Eye (tissue), 1 donor: Measurements from ENCODE around the gene ALCAM.
"Not testable (repeated sequence)": the region's sequence is repeated elsewhere in the genome, so short reads cannot be mapped to it uniquely, and the experiment has no call there.

Experiments
- DNase-seq: peaks from one replicate; pipeline ENCODE4 v3.0.0-alpha.2; 2015

ALCAM gene

DNA sequence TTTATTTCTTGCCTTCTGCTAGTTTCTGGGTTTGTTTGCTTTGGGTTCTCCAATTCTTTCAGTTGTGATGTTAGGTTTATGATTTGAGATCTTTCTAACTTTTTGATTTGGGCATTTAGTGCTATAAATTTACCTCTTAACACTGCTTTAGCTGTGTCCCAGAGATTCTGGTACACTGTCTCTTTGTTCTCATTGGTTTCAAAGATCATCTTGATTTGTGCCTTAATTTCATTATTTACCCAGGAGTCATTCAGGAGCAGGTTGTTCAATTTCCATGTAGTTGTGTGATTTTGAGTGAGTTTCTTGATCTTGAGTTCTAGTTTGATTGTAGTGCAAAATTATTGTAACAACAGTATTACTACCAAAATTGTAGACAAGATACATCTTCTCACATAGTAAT lies 25.9 kb downstream of the ALCAM start:
- not testable (repeated sequence) for DNase-seq

- no peak for DNase-seq
These were observed 27.5 kb downstream of the ALCAM start for GRCh38 chr3:105394177-105394576.

DNA sequence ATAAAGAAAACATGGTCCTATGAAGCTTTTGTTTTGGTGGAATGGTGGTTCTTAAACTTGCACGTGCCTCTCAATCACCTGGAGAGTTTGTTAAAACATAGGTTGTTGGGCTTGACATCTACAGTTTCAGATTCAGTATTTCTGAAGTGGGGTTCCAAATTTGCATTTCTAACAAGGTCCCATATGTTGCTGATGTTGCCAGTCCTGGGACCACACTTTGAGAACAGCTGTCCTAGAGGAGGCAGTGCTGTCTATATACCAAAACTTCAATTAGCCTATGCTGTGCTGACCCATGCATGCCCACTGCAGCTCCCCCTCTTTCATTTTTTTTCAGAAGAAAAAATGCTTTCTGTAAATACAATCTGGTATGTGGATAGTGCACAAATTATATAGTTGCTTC lies 31.3 kb downstream of the ALCAM start:
- no peak for DNase-seq

- DNase-seq = no peak
These were observed 31.7 kb downstream of the ALCAM start for GRCh38 chr3:105398437-105398836.

DNA sequence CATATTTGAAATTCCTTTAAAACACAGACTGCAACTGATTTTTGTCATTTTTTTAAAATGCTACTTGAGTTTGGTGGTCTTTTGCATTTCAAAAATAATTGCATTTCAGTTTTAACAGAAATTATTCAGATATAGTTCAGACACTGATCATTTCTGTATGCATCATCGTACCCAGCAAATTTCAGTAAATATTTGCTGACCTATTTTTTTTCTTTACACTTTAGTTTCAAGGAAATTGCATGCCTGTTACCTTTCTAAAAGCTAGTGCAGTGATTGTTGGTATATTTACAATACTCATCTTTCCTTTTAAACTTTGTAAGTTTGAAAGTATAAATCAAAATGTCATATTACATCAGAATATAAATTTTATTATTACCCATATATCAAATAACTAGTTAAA lies 32.4 kb downstream of the ALCAM start:
- DNase-seq = no peak

GRCh38 chr3:105399611-105400010 lies 32.9 kb downstream of the ALCAM start:
- DNase-seq = no peak

GRCh38 chr3:105401254-105401653 lies 34.5 kb downstream of the ALCAM start:
- no peak for DNase-seq

DNA sequence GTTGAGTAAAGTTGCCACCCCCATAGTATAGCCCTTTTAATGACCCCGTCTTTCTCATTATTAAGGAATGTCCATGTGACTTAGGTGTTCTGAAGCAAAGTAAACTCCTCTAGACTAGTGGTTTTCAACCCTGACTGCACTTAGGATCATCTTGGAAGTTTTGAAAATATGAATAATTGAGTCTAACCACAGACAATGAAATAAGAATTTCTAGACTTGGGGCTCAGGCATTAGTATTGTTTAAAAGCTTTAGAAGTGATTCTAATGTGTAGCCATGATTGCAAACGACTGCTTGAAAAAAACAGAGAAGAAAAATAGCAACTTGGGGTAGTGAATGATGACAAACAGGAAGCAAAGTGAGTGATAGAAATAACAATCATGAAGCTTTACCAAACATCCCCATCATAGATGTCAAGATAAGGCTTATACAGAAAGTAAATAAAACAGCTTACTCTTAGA lies 35.0 kb downstream of the ALCAM start:
- no peak for DNase-seq

DNA sequence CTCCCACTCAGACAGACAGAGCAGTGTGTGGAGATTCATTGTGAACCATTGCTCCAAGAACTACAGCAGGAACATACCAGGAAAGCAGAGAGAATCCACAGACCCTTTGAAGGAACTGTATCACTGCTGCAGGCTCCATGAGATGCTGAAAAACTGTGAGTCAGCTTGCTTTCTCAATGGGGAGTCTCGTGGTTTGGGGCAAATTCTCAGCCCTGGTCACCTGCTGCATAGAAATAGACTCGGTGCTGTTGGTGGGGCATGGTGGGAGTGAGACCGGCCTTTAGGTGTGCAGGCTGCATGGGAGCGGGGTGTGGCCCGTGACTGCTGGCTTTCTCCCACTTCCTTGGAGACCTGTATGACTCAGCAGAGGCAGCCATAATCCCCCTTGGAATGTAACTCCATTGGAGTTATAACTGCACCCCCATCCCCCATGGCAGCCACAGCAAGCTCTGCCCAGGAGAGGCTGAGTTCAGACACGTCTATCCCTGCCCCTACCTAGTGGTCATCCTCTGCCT lies 35.6 kb downstream of the ALCAM start:
- no peak for DNase-seq

DNA sequence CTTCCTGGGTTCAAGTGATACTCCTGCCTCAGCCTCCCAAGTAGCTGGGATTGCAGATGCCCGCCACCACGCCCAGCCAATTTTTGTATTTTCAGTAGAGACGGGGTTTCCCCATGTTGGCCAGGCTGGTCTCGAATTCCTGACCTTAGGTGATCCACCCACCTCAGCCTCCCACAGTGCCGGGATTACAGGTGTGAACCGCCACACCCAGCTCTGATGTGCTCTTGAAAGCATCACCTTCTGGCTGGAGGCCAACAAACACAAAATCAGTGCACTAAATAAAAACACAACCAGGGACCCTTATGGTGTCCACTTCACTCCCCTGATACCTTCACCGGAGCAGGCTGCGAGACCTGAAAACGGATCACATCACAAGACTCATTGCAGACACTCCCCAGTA lies 36.3 kb downstream of the ALCAM start:
- DNase-seq = not testable (repeated sequence)

- no peak for DNase-seq
These were observed 39.6 kb downstream of the ALCAM start for GRCh38 chr3:105406268-105406667.

- DNase-seq = no peak
These were observed 42.7 kb downstream of the ALCAM start for GRCh38 chr3:105409364-105409763.

DNA sequence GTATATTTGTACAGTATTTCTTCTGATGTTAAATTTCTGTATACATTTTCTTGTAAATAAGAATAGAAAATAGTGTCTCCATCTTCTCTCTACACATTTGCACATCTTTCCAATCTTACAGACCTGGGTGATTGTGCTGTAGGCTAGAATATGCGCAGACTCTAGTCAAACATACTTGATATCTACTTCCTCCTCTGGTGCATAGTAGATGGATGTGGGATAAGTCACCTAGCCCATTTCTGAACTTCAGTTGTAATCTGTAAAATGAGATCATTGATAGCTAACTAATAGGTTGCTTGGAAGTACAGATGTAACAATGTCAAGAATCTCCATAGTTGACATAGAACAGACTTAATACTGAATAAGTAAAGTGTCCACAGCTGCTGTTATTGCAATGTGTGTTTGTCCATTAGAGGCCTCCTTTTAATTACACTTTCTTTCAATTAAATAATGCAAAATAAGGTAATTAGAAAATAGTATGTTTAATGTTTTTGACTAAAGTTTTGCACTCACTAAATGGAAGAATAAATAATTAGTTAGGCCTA lies 46.7 kb downstream of the ALCAM start:
- DNase-seq = no peak

GRCh38 chr3:105414841-105415240 lies 48.1 kb downstream of the ALCAM start:
- DNase-seq = no peak

GRCh38 chr3:105415951-105416350 lies 49.2 kb downstream of the ALCAM start:
- DNase-seq = no peak

DNA sequence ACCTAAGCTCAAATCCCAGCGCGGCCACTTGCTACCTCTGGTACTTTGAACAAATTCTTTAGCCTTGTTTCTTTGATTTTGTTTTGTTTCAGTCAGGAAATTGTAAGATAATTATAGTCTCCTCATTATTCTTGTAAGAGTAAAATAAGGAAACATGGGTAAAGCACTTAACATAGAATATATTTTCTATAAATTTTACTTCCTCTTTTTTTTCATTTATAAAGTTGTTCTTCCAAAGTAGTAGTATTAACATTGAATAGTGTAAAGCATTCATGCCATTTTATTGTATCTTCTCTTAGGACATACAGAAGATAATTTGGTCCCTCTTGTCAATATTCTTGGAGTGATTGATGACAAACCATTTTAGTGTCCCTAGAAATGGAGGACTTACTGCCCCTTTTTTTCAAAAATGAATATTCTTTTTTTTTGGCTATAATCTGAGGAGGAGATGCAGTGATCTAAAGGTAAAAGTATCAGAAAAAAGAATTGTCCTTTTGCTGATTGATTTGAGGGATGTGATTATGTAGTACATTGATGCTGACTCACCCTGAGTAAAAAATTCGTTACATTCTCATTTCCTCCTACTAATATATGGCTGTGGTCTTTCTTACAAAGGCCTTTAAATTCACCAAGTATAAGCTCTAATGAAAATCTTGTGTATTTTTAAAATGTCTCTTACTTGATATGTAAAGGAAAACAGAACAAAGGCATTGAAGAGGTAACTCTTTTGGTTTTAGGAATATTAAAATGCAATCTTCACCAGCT lies 51.0 kb downstream of the ALCAM start:
- DNase-seq = no peak

GRCh38 chr3:105422645-105423044 lies 55.9 kb downstream of the ALCAM start:
- DNase-seq = peak; percentile 38

- DNase-seq = no peak
These were observed 56.7 kb downstream of the ALCAM start for GRCh38 chr3:105423397-105423796.

DNA sequence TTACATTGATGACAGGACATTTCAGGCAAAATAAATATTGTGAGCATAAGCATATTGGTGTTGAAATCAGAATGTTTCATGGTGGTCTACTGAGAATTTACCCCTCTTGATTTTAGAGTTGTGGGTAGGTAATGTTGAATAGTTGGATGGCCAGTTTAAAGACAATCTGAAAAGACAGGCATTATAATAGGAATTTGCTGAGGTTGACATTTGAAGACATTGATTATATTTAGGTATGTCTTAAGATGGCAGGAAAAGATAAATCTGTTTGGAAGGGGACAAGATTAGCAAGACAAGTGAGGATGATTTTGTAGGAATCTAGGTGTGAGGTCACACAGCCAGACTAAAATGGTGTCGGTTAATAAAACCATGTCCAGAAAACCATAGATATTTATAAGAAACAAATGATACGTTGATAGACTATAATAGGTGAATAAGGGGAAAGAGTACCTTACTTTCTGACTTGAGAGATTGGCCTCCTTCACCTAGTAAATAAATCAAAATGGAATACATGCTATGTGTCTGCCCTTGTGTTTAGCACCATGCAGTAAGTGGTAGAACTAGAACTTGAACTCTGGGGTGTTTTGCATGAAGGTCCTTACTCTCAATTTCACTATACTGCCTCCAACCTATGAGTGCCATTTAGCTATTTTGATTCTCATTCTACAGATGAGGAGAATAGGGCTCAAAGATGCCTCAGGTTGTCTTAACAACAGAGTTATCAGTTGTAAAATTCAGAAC lies 57.9 kb downstream of the ALCAM start:
- DNase-seq = no peak

GRCh38 chr3:105425153-105425502 lies 58.4 kb downstream of the ALCAM start:
- no peak for DNase-seq

DNA sequence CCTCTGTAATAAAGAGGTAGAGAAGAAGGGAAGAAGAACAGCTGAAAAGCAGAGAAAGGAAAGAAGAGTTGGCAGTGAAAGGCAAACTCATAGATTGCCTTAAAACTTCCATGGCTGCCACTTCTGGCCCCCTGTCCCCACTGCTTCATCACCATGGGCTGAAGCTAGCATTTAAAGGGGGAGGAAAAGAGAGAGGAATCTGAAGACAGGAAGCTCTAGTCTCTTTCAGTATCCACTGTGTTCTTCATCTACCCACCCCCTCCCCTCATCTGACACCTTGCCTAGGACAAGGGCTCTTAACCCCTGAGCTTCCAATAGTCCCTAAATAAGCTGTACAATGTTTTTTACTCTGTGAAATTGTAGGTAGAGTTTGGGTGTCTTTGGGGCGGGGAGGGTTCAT lies 60.6 kb downstream of the ALCAM start:
- DNase-seq = no peak

DNA sequence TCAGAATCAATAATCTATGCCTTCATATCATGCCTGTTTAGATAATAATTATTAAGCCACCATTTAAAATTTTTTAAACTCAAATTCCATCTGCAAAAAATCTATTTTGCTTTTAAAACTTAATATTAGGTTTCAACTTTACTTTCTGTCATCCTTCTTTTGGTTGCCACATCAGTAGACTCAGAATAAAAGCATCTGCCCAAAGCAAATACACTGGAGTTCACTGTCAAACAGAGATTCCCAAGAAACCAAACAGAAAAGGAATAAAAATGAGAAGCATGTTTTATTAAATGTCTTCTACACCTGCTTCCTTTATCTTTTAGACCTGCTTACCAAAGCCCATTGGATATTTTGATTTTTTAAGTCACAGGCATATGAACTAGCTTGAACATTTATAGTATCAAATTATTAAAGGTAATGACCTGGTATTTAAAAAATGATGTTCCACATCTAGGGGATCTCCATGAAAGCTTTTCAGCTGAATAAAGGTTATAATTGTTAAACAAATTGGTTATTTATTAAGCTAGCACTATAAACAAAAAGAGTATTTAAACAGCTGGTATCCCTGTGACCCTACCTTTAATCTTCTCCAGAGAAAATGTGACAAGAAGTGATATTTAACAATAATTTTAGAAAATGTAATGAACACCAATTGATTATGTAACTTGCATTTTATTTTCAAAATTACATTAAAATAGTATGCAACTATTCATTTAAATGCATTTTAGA lies 62.5 kb downstream of the ALCAM start:
- DNase-seq = no peak

DNA sequence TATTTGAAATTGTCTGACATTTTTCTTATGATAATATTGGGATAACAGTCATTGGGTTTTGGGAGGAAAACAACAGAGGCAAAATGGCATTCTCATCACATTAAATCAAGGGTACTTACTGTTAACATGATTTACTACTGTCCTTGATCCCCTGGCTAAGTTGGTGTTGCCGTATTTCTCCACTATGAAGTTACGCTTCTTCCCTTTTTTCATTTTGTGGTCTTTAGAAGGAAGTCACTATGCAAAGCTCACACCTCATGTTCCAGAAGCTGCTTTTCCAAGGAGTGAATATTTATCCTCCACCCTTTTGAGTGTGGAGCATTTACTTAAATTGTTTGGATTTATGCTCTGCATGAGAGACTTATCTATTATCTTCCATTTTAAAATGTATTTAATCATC lies 63.7 kb downstream of the ALCAM start:
- DNase-seq = no peak
